Occipital lobe (tissue), 2 donors: ENCODE measurements around the gene PRSS2. TPM values are rescaled to one million over a fixed set of nuclear protein-coding genes. Genes with fewer than 3 reads are reported as not detected.

Experiments
- small RNA-seq: library from RNA; depleted of rRNA; stranded (forward); fragments of <200 nt; gene quantifications from one replicate; pipeline ENCODE3, GENCODE V24; 2014
- total RNA-seq: library from RNA; depleted of rRNA; stranded (reverse); fragments of >200 nt; gene quantifications from one replicate; pipeline ENCODE4 v1.2.3, GENCODE V29; 2014

The PRSS2 gene
- total RNA-seq, 1 donor from 2014 or later = not detected

Small RNAs within 50 kb of the gene (small RNA-seq; reads per million reads assigned to genes)
- gene TRBD1 = not detected
- gene TRBJ1-1 = not detected
- not detected for gene TRBJ1-2
- gene TRBJ1-3 = not detected
- not detected for gene TRBJ1-4
- not detected for gene TRBJ1-5
- gene TRBJ1-6 = not detected
- not detected for gene TRBJ2-1
- gene TRBJ2-2 = not detected
- not detected for gene TRBJ2-2P
- not detected for gene TRBJ2-3
- gene TRBJ2-4 = not detected
- gene TRBJ2-5 = not detected
- gene TRBJ2-6 = not detected
- not detected for gene TRBJ2-7

Other genes with a start within 250 kb of the PRSS2 start
- not detected for gene PRSS1, start 21.5 kb upstream of the PRSS2 start, total RNA-seq
- gene EPHB6, start 84.1 kb downstream of the PRSS2 start, total RNA-seq = 55.8 TPM
- under 0.01 TPM for gene TRPV6, start 114.8 kb downstream of the PRSS2 start, total RNA-seq
- 0.31 TPM for gene TRPV5, start 162.8 kb downstream of the PRSS2 start, total RNA-seq
- not detected for gene LLCFC1, start 168.5 kb downstream of the PRSS2 start, total RNA-seq
- gene KEL, start 191.4 kb downstream of the PRSS2 start, total RNA-seq = 3.0 TPM